PC-9 (cell line): ENCODE results near the gene LSM2. TPM values are rescaled to one million over a fixed set of nuclear protein-coding genes. Genes with fewer than 3 reads are reported as not detected.

Experiments
- BruUV-seq: library from RNA; stranded (reverse); fragments of 400-500 nt; replicated peaks from 2 replicates; lab custom pipeline; 2021; lab: Mats Ljungman, UMichigan
- CTCF ChIA-PET: fragments of 300-600 bp; sonication (Branson Sonifier 250); formaldehyde crosslinking; loops from one replicate; lab custom pipeline; 2022; ENCODE audit warnings: antibody characterized with exemption; lab: Charles Lee
- POLR2A ChIA-PET: fragments of 300-600 bp; sonication (Branson Sonifier 250); formaldehyde crosslinking; loops from one replicate; lab custom pipeline; 2022; ENCODE audit warnings: antibody characterized with exemption; ENCODE audit not compliant: unreplicated experiment; lab: Charles Lee
- DNase-seq, 2 experiments: peaks; one replicate each; pipeline versions ENCODE4 v3.0.0 to v3.0.0-alpha.2; 2015 to 2022; ENCODE audit warnings: mixed read lengths in 1 of 2
- H2AFZ ChIP-seq: fragments of 200-600 bp; sonication (generic); 2 replicates; pipeline ENCODE4 v1.8.1; 2017; ENCODE audit warnings: antibody characterized with exemption
- H3F3A ChIP-seq: fragments of 200-600 bp; sonication (generic); 2 replicates; pipeline ENCODE4 v1.8.1; 2017; ENCODE audit warnings: antibody characterized with exemption, mild to moderate bottlenecking, low read depth; ENCODE audit not compliant: insufficient read depth
- H3K27ac ChIP-seq: fragments of 200-600 bp; sonication (generic); 2 replicates; pipeline ENCODE4 v1.6.1; 2016; ENCODE audit warnings: mixed run types
- H3K27me3 ChIP-seq: fragments of 200-600 bp; sonication (generic); 2 replicates; pipeline ENCODE4 v1.6.1; 2016; ENCODE audit warnings: low read depth, mixed run types; ENCODE audit not compliant: insufficient read depth
- H3K36me3 ChIP-seq: fragments of 200-600 bp; sonication (generic); 2 replicates; pipeline ENCODE4 v1.6.1; 2016; ENCODE audit warnings: low read depth, mixed run types
- H3K4me1 ChIP-seq: fragments of 200-600 bp; sonication (generic); replicated peaks from 2 replicates; pipeline ENCODE4 v1.6.1; 2016; ENCODE audit warnings: mixed run types; ENCODE audit not compliant: insufficient read depth
- H3K4me2 ChIP-seq: fragments of 200-600 bp; sonication (generic); 2 replicates; pipeline ENCODE4 v1.6.1; 2017; ENCODE audit warnings: mixed run types
- H3K4me3 ChIP-seq: fragments of 200-600 bp; sonication (generic); 2 replicates; pipeline ENCODE4 v1.6.1; 2016; ENCODE audit warnings: mixed run types
- H3K79me2 ChIP-seq: fragments of 200-600 bp; sonication (generic); 2 replicates; pipeline ENCODE4 v1.6.1; 2017; ENCODE audit warnings: low read depth, mixed run types
- H3K9me2 ChIP-seq: fragments of 200-600 bp; sonication (generic); 2 replicates; pipeline ENCODE4 v1.8.1; 2017; ENCODE audit warnings: mild to moderate bottlenecking; ENCODE audit not compliant: insufficient read depth
- H3K9me3 ChIP-seq: fragments of 200-600 bp; sonication (generic); 2 replicates; pipeline ENCODE4 v1.8.1; 2016; ENCODE audit warnings: low read depth; ENCODE audit not compliant: insufficient read depth
- H4K20me1 ChIP-seq: fragments of 200-600 bp; sonication (generic); 2 replicates; pipeline ENCODE4 v1.8.1; 2017; ENCODE audit not compliant: insufficient read depth
- CTCF ChIP-seq: fragments of 200-600 bp; sonication (generic); conservative IDR thresholded peaks from 2 replicates; pipeline ENCODE4 v1.6.1; 2017; ENCODE audit warnings: mixed run types, antibody characterized with exemption, mild to moderate bottlenecking, moderate library complexity
- EZH2 ChIP-seq: fragments of 200-600 bp; sonication (generic); IDR thresholded peaks from 2 replicates; pipeline ENCODE4 v1.8.0; 2017; ENCODE audit warnings: antibody characterized with exemption, low read depth
- intact Hi-C: fragments of 100-400 bp; cut with micrococcal nuclease; formaldehyde crosslinking; loops from one replicate; pipeline ENCODE4 v1.10.0; 2022; ENCODE audit not compliant: unreplicated experiment
- total RNA-seq: library from RNA; stranded (reverse); gene quantifications from 2 replicates; pipeline ENCODE4 v1.2.3, GENCODE V29; 2021

LSM2 gene
- total RNA-seq, 1 experiment from 2014 or later: 74.3 TPM

- H3F3A ChIP-seq: peaks cover 35% of the 10 kb centered on the region
- 0 out of 2 replicates have a peak, but pooled peaks cover 6% of the 10 kb centered on the region for H3K36me3 ChIP-seq
- TF ChIP-seq CTCF (no peak), EZH2 (no peak)
- no peaks in the 10 kb centered on the region for H3K9me2 ChIP-seq
- H3K4me1 ChIP-seq: peaks cover 4% of the 10 kb centered on the region; the same call in 1 of the 2 replicates
- H2AFZ ChIP-seq: no peak overlapping the region
- CTCF ChIA-PET: no interaction called here
- peaks cover 13% of the 10 kb centered on the region for H3K79me2 ChIP-seq
- H3K27ac ChIP-seq: no peak overlapping the region
- no peak for DNase-seq
- H3K9me3 ChIP-seq: no peaks in the 10 kb centered on the region
- BruUV-seq: no TSS peak
- H3K4me2 ChIP-seq: no peak overlapping the region
- H4K20me1 ChIP-seq: no peaks in the 10 kb centered on the region
- H3K27me3 ChIP-seq: no peaks in the 10 kb centered on the region
- H3K4me3 ChIP-seq: no peak overlapping the region
- intact Hi-C loops: no loop called here
- POLR2A ChIA-PET: interaction anchor here (0.7 kb wide), 2 partner anchors 14 to 70 kb away, joined by 4 to 12 read pairs; no protein-coding TSS in a partner anchor
These were observed 7.0 kb downstream of the LSM2 start for GRCh38 chr6:31799781-31800180.

- Histone ChIP-seq H4K20me1 (no peaks in the 10 kb centered on the region), H3K9me3 (no peaks in the 10 kb centered on the region), H3K79me2 (peaks cover 26% of the 10 kb centered on the region), H3K36me3 (peaks cover 9% of the 10 kb centered on the region; the same call in 1 of the 2 replicates), H3K4me2 (no peak overlapping the region), H2AFZ (no peak overlapping the region), H3K27ac (no peak overlapping the region), H3K9me2 (no peaks in the 10 kb centered on the region), H3K27me3 (no peaks in the 10 kb centered on the region), H3K4me3 (no peak overlapping the region), H3K4me1 (peaks cover 18% of the 10 kb centered on the region), H3F3A (peaks cover 53% of the 10 kb centered on the region)
- TF ChIP-seq EZH2 (no peak), CTCF (no peak)
- DNase-seq: no peak
- intact Hi-C loops: loop anchor here (2.0 kb wide), 1 partner anchor 17 kb away; the partner anchor contains the start of genes HSPA1A and HSPA1L
- no TSS peak for BruUV-seq
- ChIA-PET CTCF (no interaction called here), POLR2A (no interaction called here)
These were observed 9.2 kb downstream of the LSM2 start for GRCh38 chr6:31797588-31797987.

GRCh38 chr6:31796993-31797385 is 9.8 kb downstream of the LSM2 start:
- BruUV-seq: no TSS peak
- Histone ChIP-seq H3K9me2 (no peaks in the 10 kb centered on the region), H2AFZ (no peak overlapping the region), H3K27ac (no peak overlapping the region), H4K20me1 (no peaks in the 10 kb centered on the region), H3K36me3 (peaks cover 3% of the 10 kb centered on the region; the same call in 1 of the 2 replicates), H3K27me3 (no peaks in the 10 kb centered on the region), H3K9me3 (no peaks in the 10 kb centered on the region), H3K4me2 (no peak overlapping the region), H3K4me3 (no peak overlapping the region), H3K79me2 (peaks cover 32% of the 10 kb centered on the region), H3K4me1 (peaks cover 24% of the 10 kb centered on the region), H3F3A (peaks cover 59% of the 10 kb centered on the region)
- ChIA-PET CTCF (interaction anchor here (0.6 kb wide), 1 partner anchor 997 kb away, joined by 7 read pairs; no protein-coding TSS in a partner anchor), POLR2A (no interaction called here)
- intact Hi-C loops: loop anchor here (1.0 to 2.0 kb wide), 2 partner anchors 18 to 30 kb away; partner anchors contain the start of genes HSPA1A, HSPA1B and HSPA1L
- DNase-seq: no peak
- no peak for TF ChIP-seq EZH2
- TF ChIP-seq CTCF: no peak
